IMR-90 (cell line): ENCODE measurements around the gene CHPF.

Source experiments
- CTCF ChIP-seq: conservative IDR thresholded peaks from 2 replicates; pipeline ENCODE4 v1.5.1; 2012; ENCODE audit warnings: mild to moderate bottlenecking, low read depth, low read length, improper control_type of control experiment
- MXI1 ChIP-seq: IDR thresholded peaks from 2 replicates; pipeline ENCODE4 v1.6.1; 2012; ENCODE audit warnings: low read depth, mild to moderate bottlenecking, low read length, moderate library complexity, borderline replicate concordance
- POLR2A ChIP-seq: IDR thresholded peaks from 2 replicates; pipeline ENCODE4 v1.6.1; 2012; ENCODE audit warnings: mild to moderate bottlenecking, low read depth, low read length
- RAD21 ChIP-seq: IDR thresholded peaks from 2 replicates; pipeline ENCODE4 v1.6.1; 2012; ENCODE audit warnings: low read length, improper control_type of control experiment
- RFX5 ChIP-seq: IDR thresholded peaks from 2 replicates; pipeline ENCODE4 v1.8.0; 2012; ENCODE audit warnings: low read depth, mild to moderate bottlenecking, low read length, moderate library complexity

- TF ChIP-seq CTCF: 0 out of 2 replicates have a peak, but pooled peaks have one; percentile 6
- TF ChIP-seq MXI1: no peak
- TF ChIP-seq POLR2A: no peak
- no peak for TF ChIP-seq RAD21
- no peak for TF ChIP-seq RFX5
Observed at GRCh38 chr2:219570194-219570923, 26.8 kb upstream of the CHPF start.
